GM19238 (cell line): ENCODE measurements around the gene ZNF462.

Experiments
- DNase-seq: peaks from one replicate; pipeline ENCODE4 v3.0.0; 2011; ENCODE audit warnings: low spot score; ENCODE audit not compliant: insufficient read length

ZNF462 gene

DNA sequence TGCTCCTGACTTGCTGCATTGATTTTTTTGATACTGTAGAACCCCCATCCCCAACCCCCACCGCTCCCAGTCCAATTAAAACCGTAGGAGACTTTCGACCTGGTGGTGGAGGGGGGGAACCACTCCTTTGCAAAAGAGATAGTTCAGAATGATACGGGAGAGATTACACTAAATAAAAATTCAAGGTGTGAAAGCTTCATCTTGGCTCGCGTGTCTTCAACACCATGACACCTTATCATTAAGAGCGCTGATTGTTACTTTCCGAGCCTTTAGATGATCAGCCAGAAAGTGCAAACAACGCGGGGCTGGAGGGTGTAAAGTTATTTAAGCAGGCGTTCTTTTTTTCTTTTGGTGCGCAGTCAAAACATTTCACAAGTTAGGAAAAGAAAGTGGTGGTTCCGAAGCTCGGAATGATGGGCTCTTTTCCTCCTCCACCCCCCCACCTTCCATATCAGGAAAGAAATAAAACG, 1.3 kb upstream of the ZNF462 start:
- no peak for DNase-seq

DNA sequence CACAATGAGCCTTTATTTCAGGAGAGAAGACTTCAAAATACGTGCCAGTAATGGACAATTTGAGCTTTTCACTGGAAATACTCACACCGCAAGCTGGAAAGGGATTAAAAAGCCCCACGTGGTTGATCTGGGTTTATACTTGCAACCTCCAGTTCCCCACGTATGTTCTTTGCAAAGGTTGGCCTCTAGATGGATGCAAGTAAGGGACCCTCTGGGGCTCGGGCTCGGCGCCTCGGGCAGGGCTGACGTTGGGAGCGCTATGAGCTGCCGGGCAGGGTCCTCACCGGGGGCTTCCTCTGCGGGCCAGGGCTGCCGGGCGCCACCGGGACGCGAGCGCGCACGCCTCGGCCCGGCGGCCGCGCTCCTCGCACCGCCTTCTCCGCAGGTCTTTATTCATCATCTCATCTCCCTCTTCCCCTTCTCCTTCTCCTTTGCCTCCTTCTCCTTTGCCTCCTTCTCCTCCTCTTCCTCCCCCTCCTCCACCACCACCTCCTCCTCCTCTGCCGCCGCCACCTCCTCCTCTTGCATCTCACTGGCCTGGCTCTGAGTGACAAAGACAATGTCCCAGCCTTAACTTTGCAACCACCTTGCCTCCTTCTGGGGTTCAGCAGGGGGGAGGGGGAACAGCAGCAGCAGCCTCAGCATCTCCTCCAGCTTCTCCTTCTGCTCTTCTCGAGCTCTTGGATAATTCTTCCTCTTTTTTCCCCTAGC, 701 bp upstream of the ZNF462 start:
- DNase-seq = no peak

DNA sequence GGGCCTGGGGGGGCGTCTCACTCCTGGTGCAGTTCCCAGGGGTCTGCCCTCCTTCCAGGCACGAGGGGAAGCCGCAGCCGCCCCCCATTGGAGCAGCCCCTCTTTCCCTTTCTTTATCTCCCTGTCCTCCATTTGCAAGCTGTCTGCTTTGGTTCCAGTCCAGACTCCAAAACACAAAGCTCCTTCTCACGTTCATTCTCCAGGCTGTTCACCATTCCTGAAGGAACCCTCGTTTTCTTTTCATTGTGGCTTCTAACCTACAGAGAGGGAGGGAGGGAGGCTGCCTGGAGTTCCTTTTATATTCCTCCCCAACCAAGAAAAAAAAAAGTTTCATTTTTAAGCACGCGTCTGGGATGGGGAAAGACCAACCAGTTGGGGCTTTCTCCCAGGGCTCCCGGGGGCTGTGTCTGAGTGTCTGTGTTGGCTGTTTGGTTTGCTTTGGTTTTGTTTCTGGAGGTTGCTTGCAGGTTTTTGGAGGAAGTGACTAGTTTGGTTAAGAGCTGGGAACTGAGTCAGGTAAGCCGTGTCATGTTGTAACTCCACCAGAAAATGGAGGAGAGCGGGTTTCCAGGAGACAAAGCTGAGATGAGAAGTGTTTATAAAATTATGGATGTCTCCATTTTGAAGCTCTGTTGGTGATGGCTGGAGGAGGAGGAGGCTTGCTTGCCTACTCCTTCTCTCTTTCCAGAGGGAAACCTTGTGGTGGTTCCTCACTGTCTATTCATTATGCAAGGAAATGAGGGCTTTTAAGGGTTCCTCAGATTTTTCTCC, 1.6 kb downstream of the ZNF462 start:
- no peak for DNase-seq

DNA sequence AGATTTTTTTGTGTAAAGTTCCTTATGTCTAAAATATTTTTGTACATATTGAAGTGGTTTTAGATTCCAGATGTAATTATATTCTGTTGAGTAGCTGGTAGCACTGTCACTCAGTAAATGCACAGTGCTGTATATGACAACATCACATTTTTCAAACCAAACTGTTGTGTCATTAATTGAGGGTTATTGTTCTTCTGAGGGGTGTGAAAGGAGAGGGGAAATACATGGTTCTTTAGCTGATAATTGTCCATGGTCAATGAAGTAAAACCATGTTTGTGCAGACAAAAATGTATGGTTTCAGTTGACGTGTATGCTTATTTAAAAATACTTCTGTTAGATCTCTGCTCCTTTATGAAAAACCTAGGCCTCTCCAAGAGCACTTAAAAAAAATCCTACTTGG, 3.3 kb downstream of the ZNF462 start:
- no peak for DNase-seq

DNA sequence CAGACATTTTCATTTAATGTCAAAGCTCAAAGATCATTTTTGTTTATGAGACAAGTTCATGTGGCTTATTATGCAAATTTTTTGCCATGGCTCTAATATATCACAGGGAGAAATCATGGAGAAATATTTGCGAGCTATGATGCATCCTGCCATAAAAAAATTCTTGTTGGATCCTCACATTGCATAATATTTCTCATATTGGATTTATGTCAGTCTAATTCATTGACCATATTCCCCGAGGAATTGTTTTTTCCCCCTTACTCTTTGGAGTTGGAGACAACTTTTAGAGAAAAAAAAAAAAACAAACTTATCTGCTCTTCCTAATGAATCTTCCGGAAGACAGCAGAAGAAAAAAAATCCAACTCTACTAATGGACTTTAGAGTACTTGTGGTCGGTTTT, 4.3 kb downstream of the ZNF462 start:
- DNase-seq = no peak

DNA sequence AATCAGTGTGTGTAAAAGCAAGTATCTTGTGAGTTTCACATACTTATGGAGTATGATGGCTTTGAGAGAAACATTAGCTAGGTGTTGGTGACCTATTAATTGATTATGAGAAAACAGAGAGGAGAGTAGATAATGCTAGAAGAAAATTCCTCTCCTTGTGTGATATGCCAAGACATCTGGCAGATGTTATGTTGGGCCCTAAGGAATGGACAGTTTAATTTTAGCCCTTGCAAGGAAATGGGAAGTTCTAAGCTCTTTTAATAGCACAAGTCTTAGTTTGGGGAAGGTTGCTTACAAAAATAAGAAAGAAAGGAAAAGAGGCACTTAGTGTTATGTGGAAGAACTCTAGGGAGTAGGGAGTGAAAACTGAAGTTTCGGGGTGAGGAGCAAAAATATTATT, 5.1 kb downstream of the ZNF462 start:
- DNase-seq = no peak

DNA sequence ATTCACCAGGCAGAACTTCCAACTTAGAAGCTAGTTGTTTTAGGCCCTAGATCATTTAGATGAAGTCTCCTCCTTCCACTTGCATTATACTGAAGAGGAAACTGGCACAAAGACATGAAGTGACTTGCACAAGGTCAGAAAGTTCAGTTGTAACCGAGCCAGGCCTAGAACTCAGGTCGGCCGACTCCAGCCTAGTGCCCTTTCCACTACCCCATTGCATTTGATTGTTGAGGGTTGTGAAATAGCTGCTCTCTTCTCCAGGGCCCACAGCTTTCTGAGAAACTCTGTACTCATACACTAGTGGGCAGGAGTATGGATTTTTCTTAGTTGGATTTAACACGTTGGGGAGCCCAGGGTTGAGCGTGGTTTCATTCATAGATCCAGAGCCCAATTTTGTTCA, 5.6 kb downstream of the ZNF462 start:
- DNase-seq = no peak

DNA sequence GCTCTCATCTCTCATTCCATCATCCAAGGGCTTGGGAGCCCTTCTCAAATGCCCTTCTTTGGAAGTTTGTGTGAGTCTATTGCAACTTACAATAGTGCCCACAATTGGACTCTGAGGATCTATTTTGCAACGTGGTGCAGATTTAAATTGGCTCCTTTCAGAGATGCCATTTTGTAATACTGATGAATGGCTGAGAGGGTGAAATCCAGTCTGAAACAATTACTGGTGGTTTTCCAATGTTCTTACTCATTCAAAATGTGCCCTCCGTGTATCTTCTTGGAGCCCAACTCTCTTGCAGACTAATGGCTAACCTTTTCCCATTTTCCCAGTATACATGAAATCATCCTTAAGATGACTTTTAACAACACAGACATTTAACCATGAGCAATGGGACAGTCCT, 6.1 kb downstream of the ZNF462 start:
- DNase-seq = no peak

DNA sequence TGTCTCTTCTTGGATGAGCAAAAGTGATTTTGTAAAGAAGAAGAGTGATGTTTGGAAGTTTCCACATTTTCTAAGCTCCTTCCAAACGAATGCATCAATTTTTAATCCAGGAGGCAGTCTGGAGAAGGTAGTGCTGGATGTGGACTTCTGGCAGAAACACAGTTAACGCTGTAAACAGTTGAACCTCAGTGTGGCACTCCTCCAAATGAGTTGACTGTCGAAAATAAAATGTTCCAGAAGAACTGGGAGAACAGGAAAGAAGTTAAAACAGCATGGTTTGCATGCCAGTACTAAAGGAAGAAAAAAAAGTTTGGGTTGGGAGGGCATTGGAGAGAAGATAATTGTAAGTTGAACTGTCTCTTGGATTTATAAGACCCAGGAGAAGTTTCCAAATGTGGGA, 6.5 kb downstream of the ZNF462 start:
- no peak for DNase-seq

DNA sequence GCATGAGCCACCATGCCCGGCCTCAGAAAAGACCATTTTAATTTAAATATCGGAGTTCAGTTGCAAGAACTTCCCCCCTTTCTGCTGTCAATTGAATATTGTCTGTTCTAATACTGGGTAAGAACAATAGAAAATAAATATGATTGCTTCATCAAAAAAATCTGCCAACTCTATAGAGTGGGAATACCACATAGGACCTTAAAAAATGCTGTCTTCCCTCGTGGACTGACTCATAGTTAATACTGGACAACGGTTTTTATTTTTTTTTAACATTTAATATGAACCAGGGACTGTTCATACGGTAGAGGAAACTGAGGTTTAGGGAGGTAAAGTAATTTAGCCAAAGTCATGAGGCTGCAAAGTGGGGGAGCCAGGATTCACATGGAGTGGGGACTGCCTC, 9.7 kb downstream of the ZNF462 start:
- DNase-seq = no peak

DNA sequence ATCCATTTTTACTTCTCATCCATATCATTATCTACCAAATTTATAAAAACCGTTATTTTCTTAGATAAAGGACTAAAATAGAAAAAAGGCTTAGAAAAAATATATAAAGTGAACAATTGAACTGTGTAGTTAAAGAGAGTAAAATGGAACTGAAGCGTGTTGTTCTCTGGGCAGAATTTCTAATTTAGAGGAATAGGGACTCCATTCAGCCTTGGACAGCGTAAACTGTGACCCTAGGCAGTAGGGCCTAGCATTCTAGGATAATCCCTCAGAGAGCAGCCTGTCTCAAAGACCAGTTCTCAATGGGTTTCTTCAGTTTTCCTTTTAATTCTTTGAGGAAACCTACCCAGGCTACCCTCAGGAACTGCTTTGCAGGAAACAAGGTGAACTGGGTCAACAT, 11.1 kb downstream of the ZNF462 start:
- no peak for DNase-seq

DNA sequence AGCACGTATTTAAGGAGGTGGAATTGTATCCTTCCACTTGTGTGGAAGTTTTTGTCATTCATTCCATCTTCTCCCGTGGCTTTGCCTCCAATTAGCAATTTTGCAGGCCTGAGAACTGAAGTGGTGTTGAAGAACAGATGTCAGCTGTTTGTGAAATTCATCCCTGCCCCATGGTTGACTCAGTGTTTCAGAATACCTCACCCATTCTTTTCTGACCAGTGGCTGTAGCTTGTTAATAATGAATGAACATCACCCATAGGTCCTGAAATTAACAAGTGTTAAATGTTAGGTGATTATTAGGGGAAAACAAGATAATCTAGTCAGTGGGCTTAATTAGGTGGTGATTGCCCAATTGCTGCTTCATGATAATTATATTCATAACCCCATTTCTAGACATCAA, 11.7 kb downstream of the ZNF462 start:
- DNase-seq = no peak

DNA sequence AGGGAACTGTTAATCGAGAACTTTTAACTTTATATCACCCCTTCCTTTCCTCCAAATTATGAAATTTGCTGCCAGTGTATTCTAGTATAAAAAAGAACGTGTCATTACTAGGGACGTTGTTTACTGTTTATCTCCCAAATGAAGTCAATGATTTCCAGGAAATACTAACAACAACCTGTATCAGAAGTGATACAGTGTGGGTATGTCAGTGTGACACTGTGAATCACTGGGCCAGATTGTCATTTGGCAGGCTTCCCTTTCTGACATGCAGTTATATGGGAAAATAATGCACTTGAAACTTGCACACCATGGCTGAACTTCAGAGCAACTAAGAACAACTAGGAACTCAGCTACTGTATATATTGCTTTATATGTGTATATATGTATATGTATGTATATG, 12.6 kb downstream of the ZNF462 start:
- DNase-seq = no peak

DNA sequence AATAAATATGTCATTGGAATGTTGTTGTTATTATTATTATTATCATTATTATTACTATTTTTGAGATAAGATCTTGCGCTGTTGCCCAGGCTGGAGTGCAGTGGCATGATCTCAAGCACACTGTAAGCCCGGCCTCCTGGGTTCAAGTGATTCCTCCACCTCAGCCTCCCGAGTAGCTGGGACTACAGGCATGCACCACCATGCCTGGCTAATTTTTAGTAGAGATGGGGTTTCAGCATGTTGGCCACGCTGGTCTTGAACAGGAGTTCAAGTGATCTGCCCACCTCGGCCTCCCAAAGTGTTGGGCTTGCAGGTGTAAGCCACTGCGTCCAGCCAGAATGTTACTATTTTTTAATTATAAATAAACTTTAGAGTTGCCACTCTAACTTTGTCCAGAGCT, 14.4 kb downstream of the ZNF462 start:
- no peak for DNase-seq

DNA sequence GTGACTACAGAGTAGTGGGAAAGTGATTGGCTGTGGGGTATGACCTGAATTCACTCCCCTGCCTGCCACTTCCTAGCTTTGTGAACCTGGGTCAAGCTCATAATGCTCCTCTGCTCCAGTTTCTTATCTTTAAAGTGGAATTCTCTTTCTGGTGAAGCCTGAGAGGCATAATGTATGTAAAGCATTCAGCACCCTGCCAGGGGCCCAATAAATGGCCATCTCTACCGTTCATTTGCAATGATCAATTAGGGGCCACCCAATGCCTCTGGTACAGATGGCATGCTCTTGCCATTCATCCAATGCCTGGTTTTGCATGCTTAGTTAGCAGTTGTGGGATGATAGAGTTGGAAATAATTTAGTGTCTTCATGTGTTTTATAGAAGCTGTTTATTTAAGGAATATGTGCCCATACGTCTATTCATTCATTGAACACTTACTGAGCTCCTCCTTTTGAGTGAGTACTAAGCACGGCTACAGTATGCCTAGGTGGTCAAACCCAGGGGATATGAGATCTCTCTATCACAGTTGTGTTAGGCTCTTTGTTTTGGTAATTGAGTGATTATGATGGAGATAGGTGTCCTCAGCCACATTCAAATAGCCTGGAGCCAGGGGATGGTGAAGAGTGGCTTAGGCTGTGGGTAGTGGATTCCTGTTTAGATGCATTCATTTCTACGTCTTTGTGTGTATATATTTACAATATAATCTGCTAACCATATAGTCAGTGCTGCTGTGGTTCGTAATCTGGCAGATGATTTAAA, 15.3 kb downstream of the ZNF462 start:
- DNase-seq = no peak

DNA sequence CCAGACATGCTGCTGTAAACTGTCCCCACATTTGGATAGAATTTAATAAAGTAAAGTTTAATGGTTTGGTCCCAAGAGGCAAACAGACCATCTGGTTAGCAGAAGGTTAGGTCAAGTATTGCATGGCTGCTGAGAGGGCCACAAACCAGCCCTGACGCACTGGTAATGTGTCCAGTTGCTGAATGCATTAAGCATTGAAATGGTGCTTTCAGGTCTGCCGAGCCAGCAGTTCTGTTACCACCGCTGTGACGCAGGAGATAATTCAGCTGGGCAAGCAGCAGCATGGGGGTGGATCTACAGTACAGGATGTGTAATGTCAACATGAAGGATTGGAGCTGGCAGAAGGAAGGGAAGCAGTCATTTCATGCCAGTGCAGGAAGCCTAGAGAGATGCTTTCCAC, 16.0 kb downstream of the ZNF462 start:
- no peak for DNase-seq

DNA sequence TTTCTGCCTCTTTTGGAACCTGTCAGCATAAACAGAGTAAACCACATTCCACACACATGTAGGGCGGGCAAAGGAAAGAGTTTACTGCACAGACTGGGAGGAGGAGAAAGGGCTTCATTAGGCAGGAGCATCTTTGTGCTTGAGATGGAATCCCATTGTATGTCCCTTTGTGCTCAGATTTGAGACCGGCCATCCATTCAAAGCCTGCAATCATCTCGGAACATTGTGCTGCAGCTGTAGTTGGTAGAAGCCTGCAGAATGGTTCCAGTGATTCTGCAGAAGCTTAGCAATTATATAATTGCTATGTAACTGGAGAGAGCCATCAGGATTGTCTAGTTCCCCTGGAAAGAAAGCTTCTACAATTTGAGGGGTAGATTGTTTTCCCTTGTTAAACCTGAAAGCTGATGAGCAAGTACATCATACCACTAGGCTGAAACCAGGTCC, 16.5 kb downstream of the ZNF462 start:
- DNase-seq = no peak

DNA sequence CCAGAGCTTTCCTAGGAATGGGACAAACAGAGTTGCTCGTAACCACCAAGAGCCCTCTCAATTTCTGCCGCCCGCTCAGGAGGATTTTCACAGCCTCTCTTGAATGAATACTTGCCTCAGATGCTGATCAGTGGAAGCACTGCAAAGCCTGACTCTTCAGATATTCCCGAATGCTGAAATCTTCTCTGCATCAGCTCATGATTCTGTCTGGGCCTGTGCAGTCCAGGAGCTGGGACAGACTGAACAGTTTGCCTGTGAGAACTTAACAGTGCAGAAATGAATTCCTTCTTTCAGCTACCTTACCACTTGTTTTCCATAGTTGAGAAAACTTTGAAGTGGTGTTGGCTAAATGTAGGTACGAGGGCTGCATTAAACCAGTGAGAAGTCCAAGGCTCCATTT, 17.1 kb downstream of the ZNF462 start:
- no peak for DNase-seq

DNA sequence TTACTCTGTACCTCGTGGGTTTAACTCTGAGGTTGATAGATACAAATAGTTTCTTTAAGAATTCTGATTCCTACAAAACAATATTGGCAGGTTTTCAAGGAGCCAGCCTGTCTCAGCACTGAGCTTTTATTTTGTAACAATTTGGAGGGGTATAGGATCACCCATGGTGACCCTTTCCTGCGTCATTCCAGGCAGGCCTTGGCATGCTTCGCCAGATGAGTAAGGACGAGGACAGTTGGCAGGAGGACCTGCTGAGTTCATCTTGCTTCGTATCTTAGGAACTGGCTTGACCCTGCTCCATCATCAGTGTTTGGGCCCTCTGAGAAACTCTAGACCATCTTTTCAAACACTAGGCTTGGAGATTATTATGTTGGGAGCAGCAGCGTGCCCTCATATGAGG, 17.9 kb downstream of the ZNF462 start:
- no peak for DNase-seq

DNA sequence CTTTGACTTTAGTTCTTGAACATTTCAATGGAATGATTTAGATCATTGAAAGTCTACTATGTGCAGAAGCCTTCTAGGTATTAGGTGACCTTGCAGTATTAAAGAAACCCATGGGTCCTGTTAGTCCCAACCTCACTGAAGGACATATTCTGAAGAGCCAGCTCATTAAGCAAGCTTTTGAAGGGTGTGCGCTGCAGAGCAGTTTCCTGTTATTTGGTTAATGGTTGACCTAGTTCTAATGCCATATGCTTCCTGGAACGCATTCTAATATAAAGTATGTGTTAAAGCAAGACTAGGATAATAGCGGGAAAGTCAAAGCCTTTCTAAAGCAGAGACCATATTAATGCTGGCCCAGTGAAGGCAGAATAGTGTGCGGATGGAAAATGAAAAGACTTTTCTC, 20.1 kb downstream of the ZNF462 start:
- DNase-seq = no peak

DNA sequence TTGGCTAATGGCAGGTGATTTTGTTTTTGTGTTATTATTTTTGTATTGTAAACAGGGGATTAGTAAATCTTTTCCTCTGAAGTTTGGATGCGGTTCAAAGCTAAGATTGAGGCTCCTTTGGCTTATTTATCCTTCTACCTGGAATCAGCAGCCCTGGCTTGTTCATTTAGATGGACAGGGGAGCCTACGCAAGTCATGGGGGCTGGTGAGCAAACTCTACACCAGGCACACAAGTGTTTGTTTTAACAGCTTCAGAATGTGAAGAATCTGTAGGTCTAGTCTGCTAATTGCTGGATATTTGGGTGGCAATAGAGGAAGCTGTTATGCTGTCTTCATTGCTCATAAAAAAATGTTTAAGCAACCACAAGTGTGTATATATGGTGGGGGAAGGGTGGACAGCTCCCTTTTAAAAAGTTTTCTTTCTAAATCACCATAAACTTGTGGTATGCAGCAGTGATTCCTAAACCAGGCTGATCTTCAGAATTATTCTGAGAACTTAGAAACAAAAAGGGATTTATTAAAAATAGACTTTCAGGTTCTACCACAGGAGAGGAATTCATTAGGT, 20.7 kb downstream of the ZNF462 start:
- DNase-seq = no peak

DNA sequence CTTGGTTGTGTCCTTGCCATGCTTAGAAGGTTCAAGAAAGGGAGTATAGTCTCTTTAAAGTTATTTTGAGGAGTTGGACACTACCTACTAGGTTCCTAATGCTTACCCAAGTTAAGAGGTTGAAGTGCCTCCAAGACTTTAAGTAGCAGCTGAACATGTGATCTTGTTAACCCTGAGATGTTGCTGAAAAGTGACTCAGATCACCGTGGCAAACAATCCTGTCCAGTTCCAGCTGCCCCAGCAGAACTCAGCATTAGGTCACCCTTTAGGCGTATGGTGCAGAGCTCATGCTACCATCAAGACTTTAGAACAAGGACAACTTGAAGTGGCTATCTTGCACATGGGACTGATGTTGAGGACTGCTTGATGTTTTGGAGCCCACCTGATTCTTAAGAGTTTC, 22.5 kb downstream of the ZNF462 start:
- DNase-seq = no peak
